PC-9 (cell line): ENCODE data around the gene ZNF431.

Source experiments
- CTCF ChIP-seq: fragments of 200-600 bp; sonication (generic); conservative IDR thresholded peaks from 2 replicates; pipeline ENCODE4 v1.6.1; 2017; ENCODE audit warnings: mixed run types, antibody characterized with exemption, mild to moderate bottlenecking, moderate library complexity
- EZH2 ChIP-seq: fragments of 200-600 bp; sonication (generic); IDR thresholded peaks from 2 replicates; pipeline ENCODE4 v1.8.0; 2017; ENCODE audit warnings: antibody characterized with exemption, low read depth

- no peak for TF ChIP-seq EZH2
- no peak for TF ChIP-seq CTCF
These were observed 40.2 kb upstream of the ZNF431 start for GRCh38 chr19:21101521-21102242.
